Activated CD8-positive, alpha-beta memory T cell treated with anti-CD3 and anti-CD28 coated beads for 36 hours (primary cell): ENCODE data around the gene HNRNPA1L2. TPM values are rescaled to one million over a fixed set of nuclear protein-coding genes. Genes with fewer than 3 reads are reported as not detected.

Experiments
- total RNA-seq, 2 experiments: library from RNA; stranded (reverse); gene quantifications; one replicate each; pipeline ENCODE4 v1.2.3, GENCODE V29; 2021

The HNRNPA1L2 gene
- total RNA-seq, 2 experiments from 2014 or later, result 8.2 to 9.8 TPM

Other genes starting within 250 kb of the HNRNPA1L2 start
- under 1 TPM; 0.21 to 0.34 TPM for gene THSD1, start 236.3 kb upstream of the HNRNPA1L2 start, total RNA-seq
- gene VPS36, start 191.8 kb upstream of the HNRNPA1L2 start, total RNA-seq, result 10 to 100 TPM; 33.5 to 36.5 TPM
- gene CKAP2, start 187.0 kb upstream of the HNRNPA1L2 start, total RNA-seq, result 10 to 100 TPM; 37.4 to 42.9 TPM
- 10 to 100 TPM; 63.6 to 65.6 TPM for gene SUGT1, start 10.4 kb downstream of the HNRNPA1L2 start, total RNA-seq
- not detected for gene CNMD, start 97.4 kb downstream of the HNRNPA1L2 start, total RNA-seq
- not detected for gene PCDH8, start 206.2 kb downstream of the HNRNPA1L2 start, total RNA-seq